Islet of Langerhans (tissue), 1 donor: ENCODE data around the gene MAGI3.
"Not testable (repeated sequence)": the region's sequence is repeated elsewhere in the genome, so short reads cannot be mapped to it uniquely, and the experiment has no call there.

ENCODE experiments used
- FAIRE-seq: peaks from one replicate; lab custom pipeline; 2011; peaks lifted over from hg19 to GRCh38; lab: Jason Lieb, UNC

MAGI3 gene

DNA sequence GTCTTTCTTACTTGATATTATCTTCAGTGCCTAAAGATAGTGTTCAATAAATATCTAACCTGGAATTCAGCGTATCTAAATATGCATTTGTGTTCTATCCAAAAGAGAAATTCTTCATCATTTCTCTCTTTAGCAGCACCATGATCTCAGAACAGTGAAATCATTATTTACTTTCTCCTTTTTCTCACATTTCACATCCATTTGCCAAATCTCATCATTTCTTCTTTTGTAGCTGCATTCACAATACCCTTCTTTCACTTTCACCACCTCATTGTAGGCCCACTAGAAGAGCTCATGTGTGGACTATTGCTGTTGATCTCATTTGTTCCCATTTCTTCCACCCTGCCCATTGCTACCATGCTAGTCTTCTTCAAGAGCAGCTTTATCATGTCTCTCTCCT lies 191.0 kb downstream of the MAGI3 start:
- FAIRE-seq, result no peak

DNA sequence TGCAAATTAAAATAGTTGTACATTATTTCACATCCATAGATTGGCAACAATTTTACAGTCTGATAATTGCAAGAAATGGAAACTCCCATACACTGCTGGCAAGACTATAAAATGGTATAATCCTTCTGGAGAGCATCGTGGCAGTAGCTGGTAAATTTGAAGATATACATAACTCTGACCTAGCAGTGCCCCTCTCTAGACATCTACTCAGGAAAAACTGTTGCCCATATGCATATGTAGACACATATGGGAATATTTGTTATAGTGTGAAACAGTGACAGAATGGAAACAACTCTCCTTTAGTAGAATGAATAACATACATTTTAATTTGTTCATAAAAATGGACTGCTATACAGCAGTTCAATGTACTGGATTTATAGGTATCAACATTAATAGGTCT lies 191.8 kb downstream of the MAGI3 start:
- no peak for FAIRE-seq

DNA sequence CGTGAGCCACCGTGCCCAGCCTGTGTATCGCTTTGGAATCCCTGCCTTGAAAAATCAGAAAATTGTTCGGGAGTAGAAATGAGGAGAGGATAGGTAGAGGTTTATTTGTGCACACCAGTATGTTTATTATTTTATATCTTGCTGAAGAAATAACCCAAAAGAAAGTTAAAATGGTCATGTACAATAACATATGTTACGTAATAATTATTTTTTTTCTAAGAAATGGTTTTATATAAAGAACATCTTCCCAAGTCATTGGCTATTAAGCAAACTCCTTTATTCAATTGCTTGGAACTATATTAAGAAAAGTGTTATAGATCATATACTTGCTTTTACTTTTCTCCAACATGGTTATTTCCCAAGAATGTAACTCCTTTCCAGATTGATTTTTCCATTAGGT lies 197.2 kb downstream of the MAGI3 start:
- FAIRE-seq, result no peak

DNA sequence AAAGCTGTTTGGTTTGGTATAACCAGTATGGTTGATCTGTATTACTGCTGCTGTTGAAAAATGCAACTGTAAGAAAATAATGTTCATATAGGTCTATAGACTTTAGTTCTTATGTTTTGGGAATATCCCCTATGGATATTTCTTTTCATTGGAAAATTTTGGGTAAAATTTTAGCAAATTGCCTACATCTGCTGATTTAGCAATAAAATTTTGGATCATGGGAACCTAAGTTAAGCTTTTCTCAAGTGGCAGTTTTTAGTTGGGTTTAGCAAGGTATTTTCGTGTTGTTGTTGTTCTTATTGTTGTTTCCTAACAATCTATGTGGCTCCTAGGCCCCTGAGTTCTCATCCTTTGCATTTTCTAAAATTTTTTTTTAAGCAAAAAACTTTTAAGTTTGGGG lies 201.9 kb downstream of the MAGI3 start:
- FAIRE-seq, result no peak

DNA sequence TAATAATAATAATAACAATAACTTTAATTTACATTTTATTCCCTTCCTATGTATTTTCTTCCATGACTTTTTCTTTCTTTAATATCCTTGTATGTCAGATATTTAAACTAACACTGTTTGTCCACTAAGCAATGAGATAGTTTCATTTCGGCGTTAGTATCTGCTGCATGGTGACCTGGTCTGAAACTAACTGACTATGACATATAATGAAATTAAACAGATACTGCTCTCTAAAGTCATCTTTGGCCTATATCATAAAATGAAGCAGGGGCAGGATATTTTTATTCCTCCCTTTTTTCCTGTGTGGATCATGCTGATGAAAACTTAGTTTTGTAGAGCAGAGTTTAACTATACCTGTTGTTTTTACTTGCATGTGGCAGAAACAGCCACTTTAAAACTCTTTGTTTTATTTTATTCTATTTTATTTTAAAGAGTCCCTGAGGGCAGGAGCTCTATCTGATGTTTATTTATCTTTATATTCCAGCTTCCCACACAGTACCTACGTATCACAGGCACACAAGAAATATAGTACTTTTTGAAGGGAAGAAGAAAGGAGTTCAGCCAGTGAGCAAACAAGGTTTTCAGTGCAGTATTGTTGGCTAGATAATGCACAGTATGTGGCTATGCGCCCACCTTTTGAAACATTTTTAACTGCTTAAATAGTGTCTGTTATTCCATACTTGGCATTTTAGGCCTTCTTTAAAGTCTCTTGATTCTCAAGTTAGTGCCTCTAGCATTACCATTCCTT lies 203.4 kb downstream of the MAGI3 start:
- no peak for FAIRE-seq

DNA sequence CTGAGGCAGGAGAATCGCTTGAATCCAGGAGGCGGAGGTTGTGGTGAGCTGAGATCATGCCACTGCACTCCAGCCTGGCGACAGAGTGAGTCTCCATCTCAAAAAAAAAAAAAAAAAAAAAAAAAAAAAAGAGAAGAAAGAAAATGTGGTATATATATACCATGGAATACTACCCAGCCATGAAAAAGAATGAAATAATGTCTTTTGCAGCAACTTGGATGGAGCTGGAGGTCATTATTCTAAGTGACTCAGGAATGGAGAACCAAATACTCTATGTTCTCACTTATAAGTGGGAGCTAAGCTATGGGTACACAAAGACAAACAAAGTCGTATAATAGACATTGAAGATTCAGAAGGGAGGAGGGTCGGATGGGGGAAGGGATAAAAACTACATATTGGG lies 214.2 kb downstream of the MAGI3 start:
- FAIRE-seq, result not testable (repeated sequence)

DNA sequence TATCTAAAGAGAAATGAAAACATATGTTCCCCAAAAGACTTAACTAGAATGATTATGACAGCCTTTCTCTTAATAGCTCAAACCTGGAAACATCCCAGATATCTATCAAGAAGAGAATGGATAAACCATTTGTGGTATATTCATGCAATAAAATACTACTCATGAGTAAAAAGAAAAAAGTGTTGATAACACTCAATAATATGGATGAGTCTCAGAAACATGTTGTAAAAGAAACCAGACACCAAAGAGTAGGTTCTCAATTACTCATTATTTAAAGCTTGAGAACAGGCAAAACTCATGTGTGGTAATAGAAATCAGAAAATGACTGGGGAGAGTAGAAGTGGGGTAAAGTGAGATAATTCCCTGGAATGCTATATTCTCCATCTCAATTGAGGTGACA lies 214.8 kb downstream of the MAGI3 start:
- no peak for FAIRE-seq

DNA sequence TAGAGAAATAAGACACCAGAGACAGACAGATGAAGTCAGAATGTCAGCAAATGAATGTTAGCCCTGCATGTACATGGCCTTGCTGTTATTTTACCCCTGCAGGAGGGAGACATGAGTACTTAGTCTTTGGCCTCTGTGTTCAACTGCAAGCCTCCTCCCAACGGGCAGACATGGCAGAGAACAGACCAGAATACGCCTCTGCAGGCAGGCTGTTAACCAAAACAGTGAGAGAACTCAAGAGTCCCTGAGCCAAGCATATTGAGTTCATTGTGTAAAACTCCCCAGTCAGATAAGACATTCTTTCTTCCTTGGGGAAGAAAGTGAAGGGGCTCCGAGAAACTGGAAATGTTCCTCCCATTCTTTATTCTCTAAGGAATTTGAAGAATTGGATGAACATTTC lies 218.1 kb downstream of the MAGI3 start:
- no peak for FAIRE-seq

DNA sequence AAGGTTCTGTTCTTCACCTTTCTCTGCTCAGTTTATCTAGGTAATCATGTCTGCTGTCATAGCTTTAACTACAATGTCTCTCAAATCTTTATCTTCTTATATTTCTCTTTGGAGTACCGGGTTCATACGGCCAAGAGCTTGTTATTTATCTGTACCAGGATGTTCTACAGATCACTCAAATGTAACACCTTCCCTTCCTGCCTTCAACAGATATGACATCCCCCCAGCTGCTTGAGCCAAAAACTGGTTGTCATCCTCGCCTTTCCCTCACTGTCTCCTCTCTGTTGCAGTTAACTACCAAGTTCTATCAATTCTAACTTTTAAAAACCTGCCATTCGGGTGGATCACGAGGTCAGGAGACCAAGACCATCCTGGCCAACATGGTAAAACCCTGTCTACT lies 220.1 kb downstream of the MAGI3 start:
- no peak for FAIRE-seq

DNA sequence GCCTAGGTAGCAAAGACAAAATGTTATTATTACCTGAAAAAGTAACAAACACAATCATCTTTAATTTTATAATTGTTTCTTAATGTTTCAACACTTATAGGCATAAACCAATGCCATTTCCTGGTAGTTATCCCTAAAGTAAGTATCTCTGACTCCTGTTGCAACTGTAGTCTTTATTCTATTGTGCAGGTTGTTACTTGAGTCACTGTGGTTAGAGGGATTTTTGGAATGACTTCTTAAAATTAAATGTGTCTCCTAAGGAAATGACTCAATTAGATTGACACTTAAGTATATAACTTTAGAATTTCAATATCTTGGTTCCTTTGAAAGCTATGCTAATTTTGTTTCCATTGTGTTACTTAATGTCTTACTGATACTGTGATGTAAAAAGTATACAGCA lies 225.1 kb downstream of the MAGI3 start:
- no peak for FAIRE-seq

DNA sequence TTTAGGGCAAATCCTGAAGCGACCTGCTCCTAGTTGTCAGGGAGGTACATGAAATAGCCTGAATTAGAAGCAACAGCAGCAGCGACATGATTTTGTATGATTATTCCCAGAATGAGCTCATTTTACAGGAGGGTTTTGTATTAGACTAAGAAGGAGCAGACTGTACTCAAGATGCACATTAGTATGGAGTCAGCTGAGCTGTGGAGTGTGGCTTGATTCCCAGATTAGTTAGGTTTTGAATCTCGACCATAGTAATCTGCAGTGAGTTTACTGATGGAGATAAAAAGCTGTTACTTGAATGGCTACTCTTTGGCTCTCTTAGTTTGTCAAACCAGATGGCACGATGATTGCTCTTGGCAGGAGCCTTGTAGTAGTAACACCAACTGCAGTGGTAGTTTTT lies 225.8 kb downstream of the MAGI3 start:
- FAIRE-seq, result no peak

DNA sequence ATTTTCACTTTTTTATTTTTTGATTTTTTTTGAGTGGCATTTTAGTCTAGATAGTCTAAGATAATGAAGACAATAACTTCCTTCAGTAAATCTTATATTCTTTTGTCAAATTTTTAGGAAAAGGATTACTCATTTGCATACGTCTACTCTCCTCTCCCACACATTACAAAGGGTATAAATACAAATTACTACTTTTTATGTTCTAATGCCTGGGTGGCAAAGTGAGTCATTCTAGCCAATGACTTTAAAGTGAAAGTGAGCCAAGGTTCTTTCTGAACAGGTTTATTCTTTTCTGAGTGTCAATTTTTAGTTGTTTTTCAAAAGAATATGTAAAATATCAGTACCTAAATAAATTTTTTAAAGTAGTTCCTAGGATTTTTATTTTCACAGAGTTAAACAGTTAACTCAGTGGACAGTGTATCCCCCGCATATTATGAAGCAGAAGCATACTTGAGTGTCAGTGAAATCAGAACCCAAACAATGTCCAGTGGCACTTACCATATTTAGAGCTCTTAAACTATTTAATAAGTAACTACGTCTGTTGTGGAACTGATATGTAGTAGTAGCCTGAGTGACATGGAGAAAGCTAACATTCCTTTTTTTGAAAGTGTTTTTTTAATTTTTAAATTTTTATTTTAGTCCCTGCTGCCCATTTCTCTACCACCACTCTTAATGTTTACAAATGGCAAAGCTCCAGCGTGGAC lies 227.3 kb downstream of the MAGI3 start:
- peak; percentile 81 for FAIRE-seq

DNA sequence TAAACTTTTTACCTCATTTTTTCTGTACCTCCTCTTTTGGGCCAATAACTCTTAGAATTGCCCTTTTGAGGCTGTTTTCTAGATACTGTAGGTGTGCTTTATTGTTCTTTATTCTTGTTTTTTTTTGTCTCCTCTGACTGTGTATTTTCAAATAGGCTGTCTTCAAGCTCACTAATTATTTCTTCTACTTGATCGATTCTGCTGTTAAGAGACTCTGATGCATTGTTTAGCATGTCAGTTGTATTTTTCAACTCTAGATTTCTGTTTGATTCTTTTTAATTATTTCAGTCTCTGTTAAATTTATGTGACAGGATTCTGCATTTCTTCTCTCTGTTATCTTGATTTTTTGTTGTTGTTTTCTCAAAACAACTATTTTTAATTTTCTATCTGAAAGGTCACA lies 238.7 kb downstream of the MAGI3 start:
- FAIRE-seq, result no peak

DNA sequence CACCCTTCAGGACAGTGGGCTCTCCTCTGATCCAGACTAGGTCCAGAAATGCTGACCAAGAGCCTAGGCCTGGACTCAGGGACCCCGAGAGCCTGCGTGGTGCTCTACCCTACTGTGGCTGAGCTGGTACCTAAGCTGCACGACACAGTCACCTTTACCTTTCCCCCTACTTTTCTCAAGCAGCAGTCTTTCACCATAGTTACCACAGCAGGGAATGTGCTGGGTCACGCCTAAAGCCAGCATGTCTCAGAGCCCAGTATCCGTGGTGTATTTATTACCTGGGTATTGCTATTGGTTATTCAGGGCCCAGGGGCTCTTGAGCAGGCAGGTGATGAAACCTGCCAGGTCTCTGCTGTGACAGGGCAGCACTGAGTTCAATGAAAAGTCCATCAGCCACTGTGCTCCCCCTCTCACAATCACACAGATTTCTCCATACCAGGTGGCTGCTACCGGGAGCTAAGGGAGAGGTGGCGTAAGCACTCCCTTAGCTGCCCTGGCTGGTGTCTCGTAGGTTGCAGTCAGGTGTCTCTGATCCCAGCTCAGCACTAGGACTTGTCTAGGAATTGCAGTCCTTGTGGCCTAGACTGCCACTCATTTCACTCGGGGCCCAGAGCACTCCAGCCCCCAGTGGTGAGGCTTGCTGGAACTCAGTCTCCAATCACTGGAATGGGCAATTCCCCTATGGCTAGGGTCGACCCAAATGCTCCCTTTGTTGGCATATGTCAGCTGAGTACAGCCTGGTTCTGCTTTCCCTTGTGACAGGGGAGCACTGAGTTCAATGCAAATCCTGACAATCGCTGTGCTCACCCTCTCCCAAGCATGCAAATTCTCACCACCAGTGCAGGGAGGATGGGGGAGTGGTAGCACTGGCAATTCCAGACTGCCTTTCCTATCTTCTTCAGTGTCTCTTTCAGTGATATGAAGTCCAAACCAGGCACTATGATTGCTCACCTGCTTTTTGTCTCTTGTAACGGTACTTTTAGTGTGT lies 240.3 kb downstream of the MAGI3 start:
- no peak for FAIRE-seq

DNA sequence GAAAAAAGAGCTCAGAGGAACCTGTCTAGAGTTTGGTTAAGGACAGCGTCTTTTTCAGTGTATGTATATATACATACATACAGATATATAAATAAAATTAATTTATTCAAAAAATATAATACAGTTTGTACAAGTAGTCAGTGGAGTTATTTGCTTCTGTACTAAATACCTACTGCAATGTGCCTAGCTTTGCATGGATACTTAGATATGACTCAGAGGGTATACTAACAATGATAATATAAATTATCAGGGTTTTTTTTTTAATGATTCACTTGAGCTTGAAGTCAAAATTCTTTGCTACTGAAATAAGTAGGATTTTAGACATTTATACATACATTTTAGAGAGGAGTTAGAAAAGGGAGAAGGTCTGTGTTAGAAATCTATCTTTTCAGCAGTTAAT lies 251.1 kb downstream of the MAGI3 start:
- FAIRE-seq, result no peak

DNA sequence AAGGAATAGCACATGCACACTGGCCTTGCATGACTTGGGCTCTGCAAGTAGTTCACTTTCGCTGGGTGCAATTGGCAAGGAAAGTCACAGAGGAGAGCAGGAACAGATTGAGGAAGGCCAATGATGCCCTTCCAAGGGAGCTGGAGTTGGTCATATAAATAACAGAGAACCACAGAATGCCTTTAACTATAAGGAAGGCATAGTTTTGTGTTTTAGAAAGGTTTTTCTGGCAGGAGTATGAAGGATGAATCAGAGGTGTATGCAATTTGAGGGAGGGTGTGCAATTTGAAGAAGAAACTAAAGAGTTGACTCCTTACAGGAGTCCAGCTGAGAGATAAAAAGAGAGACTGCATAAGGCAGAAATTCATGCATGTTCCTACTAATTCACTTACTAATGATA lies 256.8 kb downstream of the MAGI3 start:
- no peak for FAIRE-seq

DNA sequence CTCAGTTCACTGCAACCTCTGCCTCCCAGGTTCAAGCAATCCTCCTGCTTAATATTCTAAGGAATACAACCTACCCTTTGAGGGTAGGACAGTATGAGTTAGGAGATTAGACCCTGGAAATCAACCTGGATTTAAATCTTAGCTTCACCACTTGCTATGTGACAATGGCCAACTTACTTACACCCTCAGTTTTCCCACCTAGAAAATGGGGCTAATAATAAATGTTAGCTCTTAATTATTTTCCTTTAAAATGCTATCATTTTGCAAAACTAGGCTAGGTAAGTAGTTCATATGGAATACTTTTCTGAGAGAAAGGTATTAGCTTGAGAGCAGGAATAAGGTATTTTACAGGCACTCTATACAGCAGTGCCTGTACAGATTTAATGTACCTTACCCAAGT lies 258.2 kb downstream of the MAGI3 start:
- FAIRE-seq, result no peak

DNA sequence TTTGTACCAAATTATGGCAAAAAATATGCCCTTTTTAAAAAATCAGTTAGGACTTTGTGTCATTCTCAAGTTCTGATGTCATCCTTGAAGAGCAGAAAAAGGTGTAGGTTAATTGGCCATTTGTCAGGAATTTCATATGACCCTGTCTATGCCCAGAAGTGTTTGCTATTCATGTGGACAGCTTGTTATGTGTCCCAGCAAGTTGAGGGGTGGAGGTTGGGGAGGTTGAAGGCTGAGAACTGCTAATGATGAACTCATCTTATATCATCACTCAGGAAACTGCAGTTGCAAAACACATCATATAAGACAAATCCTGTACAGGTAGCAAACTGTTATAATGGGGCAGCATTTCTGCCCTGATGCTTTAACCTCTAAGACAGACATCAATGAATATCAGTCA lies 262.5 kb downstream of the MAGI3 start:
- no peak for FAIRE-seq

DNA sequence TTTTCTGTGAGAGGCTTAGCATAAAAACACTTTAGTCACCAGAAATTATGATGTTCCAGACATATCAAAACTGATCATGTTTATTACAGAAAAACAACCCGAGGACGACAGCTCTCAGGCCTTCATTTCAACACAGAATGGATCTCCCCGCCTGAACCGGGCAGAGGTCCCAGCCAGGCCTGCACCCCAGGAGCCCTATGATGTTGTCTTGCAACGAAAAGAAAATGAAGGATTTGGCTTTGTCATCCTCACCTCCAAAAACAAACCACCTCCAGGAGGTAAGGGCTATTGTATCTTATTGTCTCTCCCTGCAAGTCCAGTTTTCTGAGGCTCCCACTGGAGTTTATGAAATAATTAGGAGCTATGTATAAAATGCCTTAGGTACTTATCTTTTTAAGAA lies 263.4 kb downstream of the MAGI3 start:
- no peak for FAIRE-seq

DNA sequence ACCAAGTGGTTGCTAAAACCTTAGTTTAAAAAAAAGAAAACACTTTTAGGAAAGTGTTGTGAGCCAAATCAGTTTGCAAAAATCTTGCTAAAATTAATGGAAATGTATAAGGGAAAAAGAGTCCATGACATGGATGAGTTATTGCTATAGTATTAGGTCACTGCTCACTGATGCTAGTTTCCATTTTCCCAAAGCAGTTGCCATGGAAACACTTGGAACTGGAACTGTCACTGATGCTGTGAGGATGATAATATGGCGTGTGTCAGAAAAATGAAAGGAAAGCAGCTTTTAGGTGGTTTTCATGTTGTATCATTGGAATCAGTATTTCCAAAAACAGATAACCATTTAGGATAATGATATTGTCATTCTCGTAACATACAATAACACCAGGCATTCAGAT lies 264.6 kb downstream of the MAGI3 start:
- no peak for FAIRE-seq

DNA sequence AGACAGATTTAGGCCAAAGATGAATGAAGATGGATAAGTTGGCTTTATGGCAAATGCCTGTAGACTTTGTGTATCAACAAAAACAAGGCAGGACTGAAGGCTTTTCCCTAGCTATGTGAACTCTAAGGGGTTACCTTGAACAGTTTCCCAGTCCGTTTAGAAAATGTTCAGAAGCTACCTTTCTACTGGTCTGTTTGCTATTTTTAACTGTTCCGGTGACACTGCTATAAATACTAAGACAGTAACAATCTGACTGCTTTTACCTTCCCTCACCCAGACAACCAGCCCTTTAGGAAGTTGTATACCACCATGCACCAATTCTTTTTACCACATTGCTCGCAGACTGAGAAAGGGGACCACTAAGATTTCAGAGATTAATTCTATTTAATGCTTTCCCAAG lies 266.8 kb downstream of the MAGI3 start:
- FAIRE-seq, result no peak

DNA sequence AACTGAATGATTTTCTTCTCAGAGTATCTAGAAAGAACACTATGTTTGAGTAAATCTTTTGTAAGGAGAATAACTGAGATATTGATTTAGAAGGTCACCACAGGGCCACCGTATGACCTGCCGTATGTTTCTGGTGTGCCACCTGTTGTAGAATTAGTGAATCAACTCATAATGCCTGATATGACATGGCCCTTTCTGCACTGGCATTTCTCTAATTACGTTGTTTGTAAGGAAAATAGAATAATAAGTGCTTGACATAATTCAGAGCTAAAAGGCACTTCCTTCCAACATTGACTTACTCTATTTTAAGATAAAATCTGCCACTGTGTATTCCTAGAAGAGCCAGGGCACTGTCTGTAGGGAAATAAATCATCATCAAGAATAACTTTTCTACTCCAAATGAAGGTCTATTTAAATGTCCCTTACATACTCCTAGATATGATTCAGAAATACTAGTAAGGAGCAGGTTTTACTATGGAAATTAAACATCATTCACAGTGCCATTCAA lies 267.3 kb downstream of the MAGI3 start:
- FAIRE-seq, result no peak

DNA sequence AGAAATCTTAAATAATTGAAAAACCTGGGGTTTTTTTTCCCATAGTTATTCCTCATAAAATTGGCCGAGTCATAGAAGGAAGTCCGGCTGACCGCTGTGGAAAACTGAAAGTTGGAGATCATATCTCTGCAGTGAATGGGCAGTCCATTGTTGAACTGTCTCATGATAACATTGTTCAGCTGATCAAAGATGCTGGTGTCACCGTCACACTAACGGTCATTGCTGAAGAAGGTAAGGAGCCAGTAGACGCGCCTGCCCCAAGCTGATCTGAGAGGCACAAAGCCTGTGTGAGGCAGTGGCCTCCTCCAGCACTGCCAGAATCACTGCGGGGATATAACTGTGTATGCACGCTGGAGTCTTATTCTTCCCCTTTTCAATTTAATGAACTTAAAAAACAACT lies 268.7 kb downstream of the MAGI3 start:
- no peak for FAIRE-seq
